ENCODE results near the gene STK17A.
"Not testable (repeated sequence)": the region's sequence is repeated elsewhere in the genome, so short reads cannot be mapped to it uniquely, and the experiment has no call there.

DNA sequence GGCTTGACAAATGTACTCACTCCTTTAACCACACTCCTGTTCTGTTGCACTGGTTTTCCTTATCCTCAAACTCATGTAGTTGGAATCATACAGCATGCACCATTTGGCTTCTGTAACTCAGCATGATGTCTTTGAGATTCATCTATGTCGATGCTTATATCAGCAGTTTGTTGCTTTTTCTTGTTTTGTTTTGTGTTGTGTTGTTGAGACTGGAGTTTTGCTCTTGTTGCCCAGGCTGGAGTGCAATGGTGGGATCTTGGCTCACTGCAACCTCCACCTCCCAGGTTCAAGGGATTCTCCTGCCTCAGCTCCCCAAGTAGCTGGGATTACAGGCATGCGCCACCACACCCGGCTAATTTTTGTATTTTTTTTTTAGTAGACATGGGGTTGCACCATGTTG, 44.9 kb downstream of the STK17A start:
- not testable (repeated sequence) for TF ChIP-seq CTCF, POLR2AphosphoS5 (IDR thresholded peaks at IDR 0.05)

Data from gastroesophageal sphincter (tissue), 3 donors.